ENCODE data around the gene RHNO1.

Gene RHNO1

DNA sequence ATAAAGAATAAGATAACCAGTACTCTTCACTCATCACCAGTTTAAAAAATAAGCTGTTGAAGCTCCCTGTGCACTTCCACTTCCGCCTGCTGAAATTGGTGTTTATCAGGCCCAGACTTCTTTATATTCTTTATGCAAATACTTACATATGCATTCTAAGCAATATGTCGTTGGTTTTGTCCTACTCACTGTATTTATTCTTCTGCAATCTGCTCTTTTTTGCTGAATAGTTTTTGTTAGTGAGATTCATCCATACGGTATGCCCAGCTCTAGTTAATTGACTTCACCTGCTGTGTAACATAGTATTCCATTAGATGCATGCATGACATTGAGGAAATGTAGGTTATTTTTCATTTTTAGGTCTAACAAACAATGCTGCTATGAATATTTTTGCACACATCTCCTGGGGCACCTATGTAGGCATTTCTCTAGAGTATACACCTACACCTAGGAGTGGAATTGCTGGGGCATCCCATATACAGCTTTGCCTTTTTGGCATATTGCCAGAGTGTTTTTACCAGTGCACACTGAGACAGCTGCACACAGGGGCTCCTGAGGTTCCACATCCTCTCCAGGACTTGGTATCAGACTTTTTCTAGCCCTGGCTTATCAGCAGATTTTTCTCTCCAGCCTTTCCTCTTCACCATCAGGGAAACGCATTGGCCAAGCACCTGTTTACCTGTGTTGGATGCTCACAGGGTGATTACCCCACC is 41.2 kb upstream of the RHNO1 start:
- no peak overlapping the region for H3K27ac ChIP-seq
- TF ChIP-seq, protein P1, sequence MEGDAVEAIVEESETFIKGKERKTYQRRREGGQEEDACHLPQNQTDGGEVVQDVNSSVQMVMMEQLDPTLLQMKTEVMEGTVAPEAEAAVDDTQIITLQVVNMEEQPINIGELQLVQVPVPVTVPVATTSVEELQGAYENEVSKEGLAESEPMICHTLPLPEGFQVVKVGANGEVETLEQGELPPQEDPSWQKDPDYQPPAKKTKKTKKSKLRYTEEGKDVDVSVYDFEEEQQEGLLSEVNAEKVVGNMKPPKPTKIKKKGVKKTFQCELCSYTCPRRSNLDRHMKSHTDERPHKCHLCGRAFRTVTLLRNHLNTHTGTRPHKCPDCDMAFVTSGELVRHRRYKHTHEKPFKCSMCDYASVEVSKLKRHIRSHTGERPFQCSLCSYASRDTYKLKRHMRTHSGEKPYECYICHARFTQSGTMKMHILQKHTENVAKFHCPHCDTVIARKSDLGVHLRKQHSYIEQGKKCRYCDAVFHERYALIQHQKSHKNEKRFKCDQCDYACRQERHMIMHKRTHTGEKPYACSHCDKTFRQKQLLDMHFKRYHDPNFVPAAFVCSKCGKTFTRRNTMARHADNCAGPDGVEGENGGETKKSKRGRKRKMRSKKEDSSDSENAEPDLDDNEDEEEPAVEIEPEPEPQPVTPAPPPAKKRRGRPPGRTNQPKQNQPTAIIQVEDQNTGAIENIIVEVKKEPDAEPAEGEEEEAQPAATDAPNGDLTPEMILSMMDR (IDR thresholded peaks at IDR 0.05), result no peak
- no peak for TF ChIP-seq ZFX (IDR thresholded peaks at IDR 0.05; ENCODE audit: borderline replicate concordance)

DNA sequence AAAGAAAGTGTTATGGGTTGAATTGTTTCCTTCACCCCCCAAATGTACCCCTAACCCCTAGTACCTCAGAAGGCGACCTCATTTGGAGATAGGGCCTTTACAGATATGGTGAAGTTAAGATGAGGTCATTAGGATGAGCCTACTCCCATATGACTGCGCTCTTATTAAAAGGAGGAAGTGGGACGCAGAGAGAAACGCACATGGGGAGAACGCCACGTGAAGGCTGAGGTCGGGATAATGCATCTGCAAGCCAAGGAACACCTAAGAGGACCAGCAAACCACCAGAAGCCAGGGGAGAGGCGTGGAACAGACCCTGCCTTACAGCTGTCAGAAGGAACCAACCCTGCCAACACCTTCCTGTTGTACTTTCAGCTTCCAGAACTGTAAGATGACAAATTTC is 40.4 kb upstream of the RHNO1 start:
- H3K27ac ChIP-seq, result no peak overlapping the region
- TF ChIP-seq, protein P1 (IDR thresholded peaks at IDR 0.05), result no peak
- TF ChIP-seq ZFX (IDR thresholded peaks at IDR 0.05; ENCODE audit: borderline replicate concordance), result no peak

DNA sequence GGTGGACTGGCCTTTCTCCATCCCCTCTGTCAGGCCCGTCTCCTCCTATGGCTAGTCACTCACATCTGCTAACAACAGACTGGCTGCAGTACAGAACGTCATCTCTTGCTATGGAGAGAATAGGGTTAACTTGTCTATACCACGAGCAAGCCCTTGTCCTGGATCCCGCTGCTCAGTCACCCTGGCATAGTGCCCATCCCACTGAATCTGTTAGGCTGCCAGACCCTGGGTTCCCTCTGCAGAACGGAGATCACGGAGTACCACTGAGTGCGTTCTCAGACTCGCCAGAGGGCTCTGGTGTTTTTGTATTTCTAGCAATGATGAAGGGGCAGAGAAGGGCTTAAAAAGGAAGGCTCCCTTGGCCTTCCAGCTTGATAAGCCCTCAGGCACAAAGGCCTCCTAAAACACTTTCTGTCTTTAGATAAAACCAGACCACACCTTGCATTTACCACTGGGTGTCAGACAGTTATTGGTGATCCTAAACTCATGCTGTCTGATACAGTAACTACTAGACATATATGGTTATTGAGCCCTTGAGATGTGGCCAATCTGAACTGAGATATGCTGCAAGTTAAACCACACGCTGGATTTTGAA is 35.9 kb upstream of the RHNO1 start:
- no peak overlapping the region for H3K27ac ChIP-seq
- TF ChIP-seq, protein P1 (IDR thresholded peaks at IDR 0.05), result no peak
- TF ChIP-seq ZFX (IDR thresholded peaks at IDR 0.05; ENCODE audit: borderline replicate concordance), result no peak

DNA sequence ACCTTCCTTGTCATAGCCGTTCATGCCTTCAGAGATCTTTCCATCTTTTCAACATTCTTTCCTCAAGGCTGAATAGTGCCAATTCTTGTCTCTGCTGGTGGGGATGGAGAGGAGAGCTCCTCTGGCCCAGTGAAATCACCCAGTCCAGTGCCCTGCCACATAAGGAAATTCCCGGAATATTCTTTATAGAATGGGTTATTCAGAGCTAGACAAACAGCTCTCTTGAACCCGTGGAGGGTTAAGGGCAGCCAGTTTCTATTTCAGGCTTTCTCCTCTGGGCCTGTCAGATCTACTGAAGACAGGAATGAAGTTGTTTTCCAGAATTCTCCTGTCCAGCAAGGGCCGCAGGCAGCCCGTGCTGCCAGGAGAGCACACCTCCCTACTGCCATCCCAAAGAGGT is 34.1 kb upstream of the RHNO1 start:
- no peak overlapping the region for H3K27ac ChIP-seq

DNA sequence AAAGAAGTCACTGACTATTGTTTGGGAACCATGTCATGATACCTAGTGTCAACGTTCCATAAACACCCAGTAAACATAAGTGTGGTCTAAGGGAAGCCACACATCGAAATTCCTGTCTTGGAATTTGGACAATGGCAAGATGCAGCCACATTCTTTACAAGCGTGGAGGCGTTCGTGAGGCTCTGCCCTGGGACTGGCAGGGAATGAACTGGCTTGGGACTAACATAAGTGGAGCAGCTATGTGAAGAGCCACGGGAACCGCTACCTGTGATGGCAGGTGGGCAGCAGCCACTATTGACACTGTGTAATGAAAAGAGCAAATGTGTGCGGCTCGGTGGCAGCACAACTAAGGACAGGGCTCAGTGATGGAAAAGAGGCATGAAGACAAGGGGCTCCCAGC is 32.2 kb upstream of the RHNO1 start:
- H3K27ac ChIP-seq, result no peak overlapping the region
- TF ChIP-seq, protein P1 (IDR thresholded peaks at IDR 0.05), result no peak
- no peak for TF ChIP-seq ZFX (IDR thresholded peaks at IDR 0.05; ENCODE audit: borderline replicate concordance)

More for the DNA sequence above, 34.1 kb upstream of the RHNO1 start:
- no peak for TF ChIP-seq ZFX (IDR thresholded peaks at IDR 0.05; ENCODE audit: borderline replicate concordance)
- TF ChIP-seq, protein P1 (IDR thresholded peaks at IDR 0.05), result no peak

DNA sequence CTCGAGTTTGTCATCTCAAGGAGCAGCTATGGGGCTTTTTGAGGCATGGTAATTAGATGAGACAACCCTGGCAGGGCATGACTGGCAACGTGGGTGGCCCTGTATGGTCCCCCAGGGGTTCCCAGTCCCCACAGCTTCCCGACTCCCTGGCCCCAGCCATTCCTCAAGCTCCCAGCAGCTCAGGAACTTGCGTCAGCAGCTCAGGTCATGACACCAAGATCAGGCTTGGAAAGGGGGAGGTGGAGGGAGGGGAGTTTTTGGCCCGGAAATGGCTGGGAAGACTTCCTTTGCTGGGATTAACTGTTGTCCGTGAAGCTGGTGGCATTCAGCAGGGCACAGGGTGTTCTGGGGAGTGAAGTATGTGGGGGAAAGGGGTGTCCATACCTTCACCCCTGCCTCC is 31.7 kb upstream of the RHNO1 start:
- H3K27ac ChIP-seq, result no peak overlapping the region
- no peak for TF ChIP-seq ZFX (IDR thresholded peaks at IDR 0.05; ENCODE audit: borderline replicate concordance)
- TF ChIP-seq, protein P1 (IDR thresholded peaks at IDR 0.05), result no peak

DNA sequence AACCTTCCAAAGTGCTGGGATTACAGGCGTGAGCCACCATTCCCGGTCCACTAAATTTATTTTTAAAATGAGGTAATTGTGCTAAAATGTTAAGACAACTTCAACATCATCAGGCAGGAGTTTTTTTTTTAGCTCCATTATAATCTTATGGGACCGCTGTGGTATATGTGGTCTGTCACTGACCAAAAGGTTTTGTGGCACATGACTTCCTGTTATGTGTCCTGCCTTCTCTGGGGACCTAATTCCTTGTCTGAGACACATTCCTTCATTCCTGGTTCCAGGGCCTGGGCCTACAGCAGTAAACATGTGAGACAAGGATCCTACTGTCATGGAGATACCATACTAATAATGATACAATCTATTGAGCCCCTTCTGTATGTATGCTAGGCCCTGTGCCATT is 25.1 kb upstream of the RHNO1 start:
- no peak overlapping the region for H3K27ac ChIP-seq
- TF ChIP-seq, protein P1 (IDR thresholded peaks at IDR 0.05), result no peak
- TF ChIP-seq ZFX (IDR thresholded peaks at IDR 0.05; ENCODE audit: borderline replicate concordance), result no peak
